HFF-Myc (cell line): Measurements from ENCODE around the gene IQCH.

Source experiments
- DNase-seq: peaks from one replicate; pipeline ENCODE4 v3.0.0-alpha.2; 2011; ENCODE audit warnings: low read depth; ENCODE audit errors: extremely low read depth
- H3K4me3 ChIP-seq: replicated peaks from 2 replicates; pipeline ENCODE4 v1.5.1; 2011; ENCODE audit warnings: low read depth, mild to moderate bottlenecking, control low read depth, low read length
- CTCF ChIP-seq: IDR thresholded peaks from 2 replicates; pipeline ENCODE4 v1.5.1; 2012; ENCODE audit warnings: mild to moderate bottlenecking, low read depth, low read length, control low read depth; ENCODE audit errors: missing control alignments

The IQCH gene

GRCh38 chr15:67365994-67366393 lies 111.4 kb downstream of the IQCH start:
- no peak for TF ChIP-seq CTCF
- no peak for DNase-seq

GRCh38 chr15:67366904-67367303 lies 112.3 kb downstream of the IQCH start:
- no peak for TF ChIP-seq CTCF
- DNase-seq: no peak
- no peak overlapping the region for H3K4me3 ChIP-seq

More at GRCh38 chr15:67365994-67366393, 111.4 kb downstream of the IQCH start:
- H3K4me3 ChIP-seq: no peak overlapping the region

GRCh38 chr15:67369359-67369998 lies 114.9 kb downstream of the IQCH start:
- no peak for TF ChIP-seq CTCF
- no peak for DNase-seq
- H3K4me3 ChIP-seq: no peak overlapping the region

- no peak overlapping the region for H3K4me3 ChIP-seq
- DNase-seq: no peak
- TF ChIP-seq CTCF: no peak
These were observed 115.8 kb downstream of the IQCH start for GRCh38 chr15:67370206-67370954.

GRCh38 chr15:67372543-67372942 lies 118.0 kb downstream of the IQCH start:
- no peak overlapping the region for H3K4me3 ChIP-seq
- no peak for DNase-seq
- TF ChIP-seq CTCF: no peak

- H3K4me3 ChIP-seq: no peak overlapping the region
- DNase-seq: no peak
- TF ChIP-seq CTCF: no peak
These were observed 118.5 kb downstream of the IQCH start for GRCh38 chr15:67372986-67373675.
